ENCODE data around the gene COL13A1.

COL13A1 gene

DNA sequence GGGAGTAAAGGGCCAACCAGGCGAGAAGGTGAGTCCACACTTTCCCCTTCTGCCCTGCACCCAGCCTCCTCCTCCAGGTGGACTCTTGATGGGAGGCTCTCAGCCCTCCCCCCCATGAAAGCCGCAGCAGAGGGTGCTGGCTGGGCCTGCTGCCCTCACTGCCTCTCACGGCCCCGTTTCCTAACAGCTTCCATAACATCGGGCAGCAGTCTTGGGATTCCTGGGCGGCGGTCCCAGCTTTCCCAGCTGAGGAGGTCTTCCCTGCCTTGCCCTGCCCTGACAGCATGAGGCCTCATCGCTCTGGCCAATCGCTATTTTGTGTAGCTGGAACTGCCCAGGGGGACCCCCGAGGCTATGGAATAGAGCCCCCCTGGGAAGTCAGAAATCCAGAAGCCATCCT, 76.3 kb downstream of the COL13A1 start:
- no peak overlapping the region for H3K27ac Mint-ChIP-seq
- H3K4me3 Mint-ChIP-seq: no peak overlapping the region
- no peaks in the 10 kb centered on the region for H3K9me3 Mint-ChIP-seq

DNA sequence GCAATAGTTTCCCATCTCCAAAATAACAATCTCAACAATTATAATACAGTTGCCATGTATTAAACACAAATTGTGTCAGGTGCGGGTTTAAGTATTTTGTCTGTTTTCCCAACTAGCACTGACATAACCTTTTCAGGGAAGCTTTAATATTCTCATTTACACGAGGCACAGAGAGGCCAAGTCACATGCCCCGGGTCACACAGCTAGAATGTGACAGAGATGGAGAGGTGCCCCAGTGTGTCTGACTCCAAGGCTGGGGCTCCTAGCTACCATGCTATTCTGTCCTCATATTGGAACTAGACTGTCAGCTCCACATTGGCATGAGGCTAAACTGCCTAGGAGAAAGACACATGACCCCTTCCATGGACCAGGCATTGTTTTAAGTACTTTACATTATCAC, 77.2 kb downstream of the COL13A1 start:
- DNase-seq (ENCODE audit: low spot score): no peak
- H3K36me3 Mint-ChIP-seq (ENCODE audit: low read depth): no peaks in the 10 kb centered on the region
- H3K27me3 Mint-ChIP-seq (ENCODE audit: low read depth): peaks cover 2% of the 10 kb centered on the region
- no peaks in the 10 kb centered on the region for H3K4me1 Mint-ChIP-seq (ENCODE audit: low read depth)
- no peak overlapping the region for H3K4me3 Mint-ChIP-seq
- H3K27ac Mint-ChIP-seq: no peak overlapping the region
- H3K9me3 Mint-ChIP-seq: no peaks in the 10 kb centered on the region

More for the DNA sequence above, 76.3 kb downstream of the COL13A1 start:
- no peaks in the 10 kb centered on the region for H3K36me3 Mint-ChIP-seq (ENCODE audit: low read depth)
- no peaks in the 10 kb centered on the region for H3K27me3 Mint-ChIP-seq (ENCODE audit: low read depth)
- no peaks in the 10 kb centered on the region for H3K4me1 Mint-ChIP-seq (ENCODE audit: low read depth)
- no peak for DNase-seq (ENCODE audit: low spot score)

GRCh38 chr10:69879634-69880257, 78.0 kb downstream of the COL13A1 start:
- Mint-ChIP-seq H3K4me3 (no peak overlapping the region), H3K36me3 (ENCODE audit: low read depth) (no peaks in the 10 kb centered on the region)

GRCh38 chr10:69880301-69881081, 78.8 kb downstream of the COL13A1 start:
- Mint-ChIP-seq H3K4me1 (ENCODE audit: low read depth) (no peaks in the 10 kb centered on the region), H3K27me3 (ENCODE audit: low read depth) (peaks cover 4% of the 10 kb centered on the region), H3K9me3 (no peaks in the 10 kb centered on the region), H3K27ac (no peak overlapping the region), H3K36me3 (ENCODE audit: low read depth) (no peaks in the 10 kb centered on the region), H3K4me3 (no peak overlapping the region)
- no peak for DNase-seq (ENCODE audit: low spot score)

More at GRCh38 chr10:69879634-69880257, 78.0 kb downstream of the COL13A1 start:
- no peaks in the 10 kb centered on the region for H3K9me3 Mint-ChIP-seq
- H3K27ac Mint-ChIP-seq: no peak overlapping the region
- H3K27me3 Mint-ChIP-seq (ENCODE audit: low read depth): peaks cover 4% of the 10 kb centered on the region
- DNase-seq (ENCODE audit: low spot score): no peak
- H3K4me1 Mint-ChIP-seq (ENCODE audit: low read depth): no peaks in the 10 kb centered on the region

DNA sequence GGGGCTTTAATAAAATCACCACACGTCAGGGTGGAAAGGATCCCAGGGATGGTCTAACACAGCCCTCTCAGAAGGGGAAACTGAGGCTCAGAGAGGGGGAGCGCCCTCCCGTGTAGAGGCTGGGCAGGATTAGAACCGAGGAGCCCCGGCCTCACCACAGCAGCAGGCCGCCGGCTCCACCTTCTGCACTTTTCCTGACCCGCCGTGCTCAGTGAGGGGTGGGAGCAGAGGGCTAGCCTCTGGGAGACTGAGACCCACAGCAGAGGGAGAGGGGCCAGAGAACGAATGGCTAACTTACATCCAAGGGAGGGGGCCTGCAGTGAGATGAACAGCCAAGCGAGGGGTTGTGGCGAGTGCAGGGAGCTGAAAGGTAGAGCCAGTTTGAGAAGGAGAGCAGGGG, 79.5 kb downstream of the COL13A1 start:
- H3K4me3 Mint-ChIP-seq: no peak overlapping the region
- no peak overlapping the region for H3K27ac Mint-ChIP-seq
- H3K4me1 Mint-ChIP-seq (ENCODE audit: low read depth): no peaks in the 10 kb centered on the region
- no peaks in the 10 kb centered on the region for H3K9me3 Mint-ChIP-seq
- no peaks in the 10 kb centered on the region for H3K36me3 Mint-ChIP-seq (ENCODE audit: low read depth)
- peaks cover 4% of the 10 kb centered on the region for H3K27me3 Mint-ChIP-seq (ENCODE audit: low read depth)
- DNase-seq (ENCODE audit: low spot score): no peak

DNA sequence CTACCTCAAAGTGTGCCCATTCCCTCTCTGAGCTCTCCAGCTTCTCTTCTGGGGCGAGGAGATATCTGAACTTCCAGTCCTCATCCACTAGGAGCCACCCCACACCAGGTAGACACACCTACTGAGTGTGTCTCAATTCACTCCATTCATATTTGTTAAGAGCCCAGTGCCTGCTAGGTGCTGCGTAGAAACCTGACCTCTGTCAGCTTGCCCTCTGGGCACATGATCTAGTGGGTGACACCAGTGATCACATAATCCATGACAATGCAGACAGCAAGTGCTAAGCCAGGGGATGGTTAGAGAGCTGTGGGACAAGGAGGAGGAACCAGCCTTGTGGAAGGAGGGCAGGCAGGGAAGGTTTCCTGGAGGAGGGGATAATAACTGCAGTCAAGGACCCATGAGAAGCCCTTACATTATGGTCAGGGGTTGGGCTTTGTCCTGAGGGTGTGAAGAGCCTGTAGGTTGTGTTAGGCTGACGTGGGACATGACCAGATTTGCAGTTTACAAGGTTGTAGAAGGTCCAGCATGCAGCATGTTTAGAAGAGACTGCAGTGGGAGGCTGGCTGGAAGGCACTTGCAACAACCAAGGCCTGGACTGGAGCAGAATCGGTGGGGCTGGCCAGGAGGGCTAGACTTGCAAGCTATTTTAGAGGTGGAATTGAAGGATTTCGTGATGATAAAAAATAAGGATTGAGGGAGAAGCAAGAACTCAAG, 81.8 kb downstream of the COL13A1 start:
- no peak overlapping the region for H3K27ac Mint-ChIP-seq
- H3K9me3 Mint-ChIP-seq: no peaks in the 10 kb centered on the region
- peaks cover 6% of the 10 kb centered on the region for H3K27me3 Mint-ChIP-seq (ENCODE audit: low read depth)
- no peak overlapping the region for H3K4me3 Mint-ChIP-seq
- no peak for DNase-seq (ENCODE audit: low spot score)
- H3K36me3 Mint-ChIP-seq (ENCODE audit: low read depth): no peaks in the 10 kb centered on the region
- no peaks in the 10 kb centered on the region for H3K4me1 Mint-ChIP-seq (ENCODE audit: low read depth)

- no peaks in the 10 kb centered on the region for H3K9me3 Mint-ChIP-seq
- H3K27ac Mint-ChIP-seq: no peak overlapping the region
- H3K4me3 Mint-ChIP-seq: no peak overlapping the region
- no peaks in the 10 kb centered on the region for H3K4me1 Mint-ChIP-seq (ENCODE audit: low read depth)
- peaks cover 6% of the 10 kb centered on the region for H3K27me3 Mint-ChIP-seq (ENCODE audit: low read depth)
- DNase-seq (ENCODE audit: low spot score): no peak
- H3K36me3 Mint-ChIP-seq (ENCODE audit: low read depth): no peaks in the 10 kb centered on the region
Measured at GRCh38 chr10:69884024-69884367, 82.3 kb downstream of the COL13A1 start.

- Mint-ChIP-seq H3K9me3 (no peaks in the 10 kb centered on the region), H3K27ac (no peak overlapping the region), H3K4me3 (no peak overlapping the region), H3K4me1 (ENCODE audit: low read depth) (no peaks in the 10 kb centered on the region), H3K36me3 (ENCODE audit: low read depth) (no peaks in the 10 kb centered on the region), H3K27me3 (ENCODE audit: low read depth) (peaks cover 6% of the 10 kb centered on the region)
- no peak for DNase-seq (ENCODE audit: low spot score)
Measured at GRCh38 chr10:69884686-69885085, 83.0 kb downstream of the COL13A1 start.

DNA sequence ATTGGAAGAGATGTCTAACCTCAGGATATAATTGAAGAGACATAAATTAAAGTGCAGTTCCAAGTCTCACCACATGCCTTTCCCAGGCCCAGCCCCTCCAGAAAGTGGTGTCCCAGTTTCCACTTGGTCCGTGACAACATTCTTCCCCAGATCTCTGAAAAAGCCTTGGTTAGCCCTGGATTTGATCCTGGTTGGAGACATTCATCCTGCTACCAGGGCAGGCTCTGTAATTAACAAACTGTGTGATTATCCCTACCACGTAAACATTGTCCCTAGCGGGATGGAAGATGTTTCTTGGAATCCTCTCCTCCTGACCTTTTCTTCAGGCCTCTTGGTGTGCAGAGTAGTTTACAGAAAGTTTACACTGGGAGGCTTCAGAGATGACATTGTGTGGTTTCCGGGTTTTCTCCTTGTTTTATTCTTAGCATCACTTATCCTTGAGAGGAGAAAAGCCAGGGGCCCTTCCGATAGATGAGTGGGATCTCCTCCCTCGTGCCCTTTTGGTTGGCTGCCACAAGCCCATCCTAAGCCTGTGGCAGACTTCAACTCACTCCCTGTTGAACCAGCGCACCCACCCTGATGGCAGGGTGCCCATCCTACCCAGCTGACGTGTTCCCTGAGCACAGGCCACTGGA, 83.8 kb downstream of the COL13A1 start:
- Mint-ChIP-seq H3K4me3 (no peak overlapping the region), H3K27me3 (ENCODE audit: low read depth) (peaks cover 6% of the 10 kb centered on the region), H3K9me3 (no peaks in the 10 kb centered on the region), H3K36me3 (ENCODE audit: low read depth) (no peaks in the 10 kb centered on the region), H3K27ac (no peak overlapping the region), H3K4me1 (ENCODE audit: low read depth) (no peaks in the 10 kb centered on the region)
- DNase-seq (ENCODE audit: low spot score): no peak

GRCh38 chr10:69888882-69889584, 87.3 kb downstream of the COL13A1 start:
- no peaks in the 10 kb centered on the region for H3K4me1 Mint-ChIP-seq (ENCODE audit: low read depth)
- H3K27ac Mint-ChIP-seq: no peak overlapping the region
- no peak overlapping the region for H3K4me3 Mint-ChIP-seq
- H3K27me3 Mint-ChIP-seq (ENCODE audit: low read depth): peaks cover 4% of the 10 kb centered on the region
- no peaks in the 10 kb centered on the region for H3K9me3 Mint-ChIP-seq
- no peaks in the 10 kb centered on the region for H3K36me3 Mint-ChIP-seq (ENCODE audit: low read depth)
- no peak for DNase-seq (ENCODE audit: low spot score)

DNA sequence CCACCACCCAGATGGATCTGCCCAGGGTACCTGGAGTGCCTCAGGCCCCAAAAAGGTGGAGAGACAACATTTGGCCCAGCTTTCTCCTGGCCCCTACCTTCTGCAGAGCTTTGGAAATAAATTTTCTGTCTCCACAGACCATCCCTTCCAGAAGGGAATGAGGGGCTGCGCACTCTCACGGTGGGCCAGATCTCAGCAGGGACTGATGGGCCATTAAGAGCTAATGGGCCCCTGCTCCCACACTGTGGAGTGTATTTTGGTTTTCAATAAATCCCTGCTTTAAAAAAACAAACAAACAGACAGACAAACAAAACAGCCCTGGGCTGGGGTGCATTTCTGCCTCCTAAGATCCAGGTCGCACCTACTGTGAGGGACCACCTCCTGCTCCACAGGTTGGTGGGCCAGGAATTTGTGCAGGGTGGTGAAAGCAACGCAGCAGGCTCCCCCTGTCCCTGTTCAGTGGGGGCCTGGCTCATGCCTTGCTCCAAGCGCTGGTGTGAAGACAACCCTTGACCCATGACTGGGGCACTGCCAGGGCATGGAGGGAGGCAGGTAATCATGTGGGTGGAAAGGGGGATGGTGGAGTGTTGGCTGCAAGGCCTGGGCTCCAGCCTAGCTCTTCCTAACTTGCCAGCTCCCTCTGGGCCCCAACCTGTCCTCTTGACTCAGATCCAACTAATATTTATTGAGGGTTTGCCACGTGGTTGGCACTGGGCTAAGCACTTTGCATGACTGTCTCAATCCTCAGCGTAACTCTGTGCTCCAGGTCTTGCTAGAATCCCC, 88.5 kb downstream of the COL13A1 start:
- no peak overlapping the region for H3K27ac Mint-ChIP-seq
- H3K4me3 Mint-ChIP-seq: no peak overlapping the region
- H3K27me3 Mint-ChIP-seq (ENCODE audit: low read depth): peaks cover 2% of the 10 kb centered on the region
- H3K36me3 Mint-ChIP-seq (ENCODE audit: low read depth): no peaks in the 10 kb centered on the region
- no peak for DNase-seq (ENCODE audit: low spot score)
- no peaks in the 10 kb centered on the region for H3K9me3 Mint-ChIP-seq
- H3K4me1 Mint-ChIP-seq (ENCODE audit: low read depth): no peaks in the 10 kb centered on the region

- Mint-ChIP-seq H3K27ac (no peak overlapping the region), H3K9me3 (no peaks in the 10 kb centered on the region), H3K27me3 (ENCODE audit: low read depth) (peaks cover 2% of the 10 kb centered on the region), H3K4me1 (ENCODE audit: low read depth) (no peaks in the 10 kb centered on the region), H3K36me3 (ENCODE audit: low read depth) (no peaks in the 10 kb centered on the region), H3K4me3 (no peak overlapping the region)
- no peak for DNase-seq (ENCODE audit: low spot score)
Measured at GRCh38 chr10:69891057-69891617, 89.4 kb downstream of the COL13A1 start.

GRCh38 chr10:69892406-69892805, 90.7 kb downstream of the COL13A1 start:
- H3K4me1 Mint-ChIP-seq (ENCODE audit: low read depth): no peaks in the 10 kb centered on the region
- no peak overlapping the region for H3K27ac Mint-ChIP-seq
- DNase-seq (ENCODE audit: low spot score): no peak
- no peaks in the 10 kb centered on the region for H3K9me3 Mint-ChIP-seq
- no peak overlapping the region for H3K4me3 Mint-ChIP-seq
- H3K36me3 Mint-ChIP-seq (ENCODE audit: low read depth): no peaks in the 10 kb centered on the region
- no peaks in the 10 kb centered on the region for H3K27me3 Mint-ChIP-seq (ENCODE audit: low read depth)
